HepG2 (cell line): ENCODE data around the gene OTOGL. TPM values are rescaled to one million over a fixed set of nuclear protein-coding genes. Genes with fewer than 3 reads are reported as not detected.

ENCODE experiments used
- ATAC-seq: fragments of 200-7000 bp; cut with Tn5 transposase; 3 replicates; pipeline ENCODE4 v1.9.1; 2020; ENCODE audit warnings: mild to moderate bottlenecking, moderate library complexity
- BruUV-seq: library from RNA; stranded (reverse); fragments of 400-500 nt; replicated peaks from 2 replicates; lab custom pipeline; 2021; lab: Mats Ljungman, UMichigan
- CTCF ChIA-PET: fragments of 300-600 bp; formaldehyde crosslinking; extraction: SDS; loops from one replicate; lab custom pipeline; 2021; ENCODE audit warnings: low total read pairs, inconsistent platforms, low intra/inter-chr PET ratio; lab: Yijun Ruan, JAX
- POLR2A ChIA-PET: fragments of 350-600 bp; sonication (Branson Sonifier 250); formaldehyde crosslinking; loops from one replicate; lab custom pipeline; 2020; ENCODE audit warnings: antibody characterized with exemption, inconsistent platforms; lab: Yijun Ruan, JAX
- DNase-seq: peaks from one replicate; pipeline ENCODE4 v3.0.0-alpha.2; 2015; ENCODE audit warnings: low spot score
- FAIRE-seq: peaks from 3 replicates; lab custom pipeline; 2011; peaks lifted over from hg19 to GRCh38; lab: Jason Lieb, UNC
- H2AFZ ChIP-seq: one replicate; pipeline ENCODE4 v1.6.1; 2011; ENCODE audit warnings: low read length, inconsistent platforms
- H3K27ac ChIP-seq: fragments of 300-600 bp; 3 replicates; pipeline ENCODE4 v1.8.0; 2011; ENCODE audit warnings: mixed run types, mild to moderate bottlenecking, mixed read lengths, low read length, inconsistent platforms; ENCODE audit not compliant: insufficient read depth; ENCODE audit errors: extremely low read length
- H3K27me3 ChIP-seq, 2 experiments: fragments of 200-600 bp in 1 of 2; 2 replicates in 1 of 2; 3 replicates in 1 of 2; pipeline versions ENCODE4 v1.6.0 to v1.8.0; 2011; ENCODE audit warnings: low read length in 2 of 2, mild to moderate bottlenecking in 2 of 2, moderate library complexity in 2 of 2, inconsistent platforms in 1 of 2; ENCODE audit not compliant: insufficient read depth in 2 of 2, control insufficient read depth in 1 of 2
- H3K36me3 ChIP-seq, 2 experiments: fragments of 200-600 bp in 1 of 2; replicated peaks in 1 of 2; 2 replicates in 1 of 2; 3 replicates in 1 of 2; pipeline versions ENCODE4 v1.5.1 to v1.8.0; 2011; ENCODE audit warnings: low read length in 2 of 2, inconsistent platforms in 1 of 2; ENCODE audit not compliant: insufficient read depth in 2 of 2, control insufficient read depth in 1 of 2
- H3K4me1 ChIP-seq: 2 replicates; pipeline ENCODE4 v1.5.1; 2012; ENCODE audit warnings: low read length, inconsistent platforms; ENCODE audit not compliant: insufficient read depth
- H3K4me2 ChIP-seq: 2 replicates; pipeline ENCODE4 v1.6.0; 2011; ENCODE audit warnings: low read depth, low read length, inconsistent platforms
- H3K4me3 ChIP-seq, 3 experiments: fragments of 200-600 bp in 1 of 3; sonication (generic), shearing (Covaris generic) in 1 of 3; replicated peaks in 1 of 3; 2 replicates each; pipeline ENCODE4 v1.5.1; 2011 to 2016; ENCODE audit warnings: low read length in 3 of 3, inconsistent platforms in 2 of 3, low read depth in 2 of 3, mild to moderate bottlenecking in 2 of 3, control low read depth in 1 of 3, mixed read lengths in 1 of 3; ENCODE audit not compliant: insufficient read depth in 1 of 3
- H3K79me2 ChIP-seq: one replicate; pipeline ENCODE4 v1.6.1; 2011; ENCODE audit warnings: low read length, inconsistent platforms; ENCODE audit not compliant: insufficient read depth
- H3K9ac ChIP-seq: 2 replicates; pipeline ENCODE4 v1.6.0; 2011; ENCODE audit warnings: mild to moderate bottlenecking, low read depth, low read length, inconsistent platforms; ENCODE audit not compliant: insufficient read depth
- H3K9me3 ChIP-seq: 2 replicates; pipeline ENCODE4 v1.5.1; 2012; ENCODE audit warnings: mild to moderate bottlenecking, low read length
- H4K20me1 ChIP-seq: 2 replicates; pipeline ENCODE4 v1.6.0; 2011; ENCODE audit warnings: inconsistent platforms, mild to moderate bottlenecking, low read length, moderate library complexity; ENCODE audit not compliant: insufficient read depth
- ARHGAP35 ChIP-seq: sonication (generic); formaldehyde crosslinking; IDR thresholded peaks from 2 replicates; pipeline ENCODE4 v1.9.0; 2022; ENCODE audit warnings: mild to moderate bottlenecking, inconsistent platforms, moderate library complexity, missing genetic modification reagents, borderline replicate concordance
- GTF3A ChIP-seq: sonication (generic); formaldehyde crosslinking; conservative IDR thresholded peaks from 2 replicates; pipeline ENCODE4 v1.4.0; 2020; ENCODE audit warnings: mild to moderate bottlenecking, missing genetic modification reagents
- HBP1 ChIP-seq: IDR thresholded peaks from 2 replicates; pipeline ENCODE4 v1.6.1; 2016; ENCODE audit warnings: low read depth, control low read depth
- MEIS2 ChIP-seq: sonication (generic); formaldehyde crosslinking; IDR thresholded peaks from 2 replicates; pipeline ENCODE4 v1.9.0; 2021; ENCODE audit warnings: mild to moderate bottlenecking, missing genetic modification reagents
- NFIB ChIP-seq: sonication (generic); formaldehyde crosslinking; IDR thresholded peaks from 2 replicates; pipeline ENCODE4 v1.9.0; 2021; ENCODE audit warnings: missing genetic modification reagents, mild to moderate bottlenecking, borderline replicate concordance
- POLR2AphosphoS2 ChIP-seq: IDR thresholded peaks from 2 replicates; pipeline ENCODE4 v1.6.1; 2011; ENCODE audit warnings: low read depth, low read length, improper control_type of control experiment
- SNAPC5 ChIP-seq: sonication (generic); formaldehyde crosslinking; IDR thresholded peaks from 2 replicates; pipeline ENCODE4 v1.8.1; 2023; ENCODE audit warnings: mild to moderate bottlenecking, missing genetic modification reagents, borderline replicate concordance
- YEATS4 ChIP-seq: sonication (generic); formaldehyde crosslinking; IDR thresholded peaks from 2 replicates; pipeline ENCODE4 v1.4.0; 2020; ENCODE audit warnings: missing genetic modification reagents, borderline replicate concordance
- ZBTB33 ChIP-seq: sonication (generic); formaldehyde crosslinking; IDR thresholded peaks from 2 replicates; pipeline ENCODE4 v1.4.0; 2020; ENCODE audit warnings: missing genetic modification reagents
- ZFYVE20 ChIP-seq: sonication (generic); formaldehyde crosslinking; IDR thresholded peaks from 2 replicates; pipeline ENCODE4 v1.8.0; 2023; ENCODE audit warnings: low read depth, mild to moderate bottlenecking, moderate library complexity, missing genetic modification reagents, borderline replicate concordance
- ZNF121 ChIP-seq: sonication (generic); formaldehyde crosslinking; IDR thresholded peaks from 2 replicates; pipeline ENCODE4 v1.5.0; 2020; ENCODE audit warnings: mild to moderate bottlenecking, missing genetic modification reagents
- ZNF17 ChIP-seq: sonication (generic); formaldehyde crosslinking; IDR thresholded peaks from 2 replicates; pipeline ENCODE4 v1.5.0; 2020; ENCODE audit warnings: mild to moderate bottlenecking, missing genetic modification reagents
- ZNF232 ChIP-seq: sonication (generic); formaldehyde crosslinking; IDR thresholded peaks from 2 replicates; pipeline ENCODE4 v1.4.0; 2020; ENCODE audit warnings: missing genetic modification reagents, borderline replicate concordance
- ZNF24 ChIP-seq: fragments of 450-650 bp; IDR thresholded peaks from 2 replicates; pipeline ENCODE4 v1.6.1; 2017; ENCODE audit warnings: antibody characterized with exemption, mild to moderate bottlenecking
- ZNF281 ChIP-seq: sonication (generic); formaldehyde crosslinking; IDR thresholded peaks from 2 replicates; pipeline ENCODE4 v1.4.0; 2020; ENCODE audit warnings: missing genetic modification reagents, borderline replicate concordance
- ZNF350 ChIP-seq: sonication (generic); formaldehyde crosslinking; IDR thresholded peaks from 2 replicates; pipeline ENCODE4 v1.4.0; 2020; ENCODE audit warnings: mild to moderate bottlenecking, low read depth, missing genetic modification reagents, borderline replicate concordance
- WGBS: methylation state at CpG from one replicate; pipeline ENCODE4 v1.1.6; 2017; ENCODE audit warnings: low lambda C conversion rate; 5-methylcytosine and 5-hydroxymethylcytosine counted together
- in situ Hi-C: cut with HindIII; loops from 2 replicates; pipeline ENCODE4 v1.10.0; 2017; ENCODE audit warnings: low pct_unique_long_range_greater_than_20kb; ENCODE audit not compliant: extremely low pct_ligation_motif_present
- intact Hi-C: fragments of 100-400 bp; cut with micrococcal nuclease; formaldehyde crosslinking; loops from one replicate; pipeline ENCODE4 v1.10.0; 2022; ENCODE audit not compliant: unreplicated experiment
- polyA plus RNA-seq, 8 experiments: library from polyadenylated mRNA; depleted of rRNA in 3 of 8; stranded (reverse) in 7 of 8; unstranded in 1 of 8; fragments of >200 nt; fragmentation: Illumina TruSeq in 4 of 8; extraction: Trizol in 4 of 8; gene quantifications; 2 replicates each; pipeline versions ENCODE4 v1.2.1 to v1.2.3, GENCODE V29; 2011 to 2016; ENCODE audit warnings: low read depth in 4 of 8, missing spikeins in 1 of 8, mixed read lengths in 1 of 8; ENCODE audit not compliant: insufficient read depth in 1 of 8
- total RNA-seq, 5 experiments: library from RNA; depleted of rRNA; stranded (reverse); fragments of >200 nt; fragmentation: Illumina TruSeq; extraction: Trizol; gene quantifications; 2 replicates each; pipeline ENCODE4 v1.2.3, GENCODE V29; 2016; ENCODE audit warnings: low read depth in 1 of 5
- TF ChIP-seq, protein P1 (sequence below): sonication (generic); formaldehyde crosslinking; IDR thresholded peaks from 2 replicates; pipeline ENCODE4 v1.4.0; 2020; ENCODE audit warnings: missing genetic modification reagents

OTOGL gene
- total and polyA plus RNA-seq, 2 of the 13 experiments (the other 11 are each of a cell fraction or from before 2014, with no cell fraction given), result not detected

DNA sequence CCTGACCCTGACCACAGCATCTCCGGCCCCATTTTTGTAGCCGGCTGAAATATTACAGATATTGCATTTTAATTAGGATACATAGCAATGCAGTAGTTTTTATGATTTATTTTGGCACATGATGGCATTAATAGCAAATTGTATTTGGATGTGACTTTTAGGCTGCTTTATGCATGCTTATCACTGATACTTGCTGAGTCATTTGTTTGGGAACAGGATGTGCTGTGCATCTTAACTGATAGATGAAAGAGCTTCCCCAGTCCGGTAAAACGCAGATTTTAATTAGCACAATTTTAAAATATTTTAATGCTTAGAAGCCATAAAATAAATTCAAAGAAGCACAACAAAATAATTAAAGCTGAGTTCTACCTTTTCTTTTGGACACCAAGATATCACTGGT, 90.7 kb downstream of the OTOGL start (continued):
- no peak for TF ChIP-seq ARHGAP35 (CRISPR knock-in tag)
- no peak for TF ChIP-seq ZNF121 (CRISPR knock-in tag)
- no peak for TF ChIP-seq ZFYVE20 (CRISPR knock-in tag)
- TF ChIP-seq YEATS4 (CRISPR knock-in tag), result no peak
- TF ChIP-seq ZBTB33 (CRISPR knock-in tag), result no peak
- TF ChIP-seq GTF3A (CRISPR knock-in tag), result no peak
- TF ChIP-seq NFIB, result no peak
- TF ChIP-seq ZNF232, result no peak
- TF ChIP-seq MEIS2 (CRISPR knock-in tag), result no peak
- TF ChIP-seq, protein P1, sequence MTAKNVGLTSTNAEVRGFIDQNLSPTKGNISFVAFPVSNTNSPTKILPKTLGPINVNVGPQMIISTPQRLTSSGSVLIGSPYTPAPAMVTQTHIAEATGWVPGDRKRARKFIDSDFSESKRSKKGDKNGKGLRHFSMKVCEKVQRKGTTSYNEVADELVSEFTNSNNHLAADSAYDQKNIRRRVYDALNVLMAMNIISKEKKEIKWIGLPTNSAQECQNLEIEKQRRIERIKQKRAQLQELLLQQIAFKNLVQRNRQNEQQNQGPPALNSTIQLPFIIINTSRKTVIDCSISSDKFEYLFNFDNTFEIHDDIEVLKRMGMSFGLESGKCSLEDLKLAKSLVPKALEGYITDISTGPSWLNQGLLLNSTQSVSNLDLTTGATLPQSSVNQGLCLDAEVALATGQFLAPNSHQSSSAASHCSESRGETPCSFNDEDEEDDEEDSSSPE (CRISPR knock-in tag), result no peak
- no peak for TF ChIP-seq ZNF17
- TF ChIP-seq, all 625 proteins: peak for 0

DNA sequence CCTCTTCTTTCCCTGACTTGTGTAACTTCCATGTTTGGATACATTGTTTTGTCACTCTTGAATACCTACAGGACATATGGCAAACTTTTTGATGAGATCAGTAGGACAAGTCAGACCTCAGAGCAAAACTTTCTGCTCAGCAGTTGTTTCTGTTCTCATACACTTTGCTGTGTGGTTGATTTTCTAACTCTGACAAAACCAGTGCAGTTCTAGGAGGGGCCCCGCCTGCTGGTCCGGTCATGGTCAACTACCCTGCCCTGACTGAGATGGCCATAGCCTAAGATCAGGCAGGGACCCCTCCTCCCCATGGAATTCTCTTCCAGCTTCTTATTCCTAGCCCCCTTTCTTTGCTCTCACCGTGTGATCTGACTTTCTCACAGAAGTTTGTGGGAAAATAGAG, 92.8 kb downstream of the OTOGL start:
- Histone ChIP-seq H3K4me1 (no peaks in the 10 kb centered on the region; the same call in 1 of the 2 replicates), H3K27ac (no peak overlapping the region), H3K9me3 (no peaks in the 10 kb centered on the region), H3K9ac (no peak overlapping the region), H3K36me3 (no peaks in the 10 kb centered on the region), H3K4me3 (no peak overlapping the region), H4K20me1 (no peaks in the 10 kb centered on the region), H2AFZ (no peak overlapping the region), H3K27me3 (no peaks in the 10 kb centered on the region), H3K79me2 (no peaks in the 10 kb centered on the region), H3K4me2 (no peak overlapping the region)
- intact Hi-C loops (no loop called here), in situ Hi-C loops (loop anchor here (5.0 to 25.0 kb wide), 2 partner anchors 80 to 405 kb away; no protein-coding TSS in a partner anchor)
- 32% methylated on average over 3 of the region's 3 CpGs for WGBS
- POLR2A ChIA-PET, result no interaction called here
- CTCF ChIA-PET, result no interaction called here
- FAIRE-seq (no peak), ATAC-seq (peak; percentile 40; the same call in 1 of the 3 replicates), DNase-seq (no peak)
- no TSS peak for BruUV-seq
- TF ChIP-seq HBP1 (CRISPR knock-in tag), result no peak
- TF ChIP-seq ZNF281 (CRISPR knock-in tag), result no peak
- no peak for TF ChIP-seq ZNF350 (CRISPR knock-in tag)
- no peak for TF ChIP-seq ZNF24
- no peak for TF ChIP-seq POLR2AphosphoS2
- TF ChIP-seq SNAPC5 (CRISPR knock-in tag), result no peak
